WTC11 (cell line): ENCODE data around the gene LZTR1. TPM values are rescaled to one million over a fixed set of nuclear protein-coding genes. Genes with fewer than 3 reads are reported as not detected.
A peak's percentile ranks its signal among the peaks of the same experiment; 100 is the strongest.
"Not testable (repeated sequence)": the region's sequence is repeated elsewhere in the genome, so short reads cannot be mapped to it uniquely, and the experiment has no call there.

Source experiments
- ATAC-seq: fragments of 200-7000 bp; cut with Tn5 transposase; 2 replicates; pipeline ENCODE4 v1.10.0; 2021; ENCODE audit warnings: mild to moderate bottlenecking, moderate library complexity
- CTCF ChIA-PET: fragments of 300-600 bp; sonication (Branson Sonifier 250); formaldehyde crosslinking; loops from one replicate; lab custom pipeline; 2021; ENCODE audit warnings: antibody characterized with exemption; lab: Charles Lee
- POLR2A ChIA-PET: fragments of 350-600 bp; sonication (Branson Sonifier 250); formaldehyde crosslinking; loops from one replicate; lab custom pipeline; 2021; ENCODE audit warnings: antibody characterized with exemption; lab: Charles Lee
- DNase-seq: peaks from one replicate; pipeline ENCODE4 v3.0.0; 2021; ENCODE audit warnings: low spot score
- H3K27ac Mint-ChIP-seq: 2 replicates; pipeline ENCODE4 v1.8.0; 2021; ENCODE audit warnings: mixed read lengths
- H3K27me3 Mint-ChIP-seq: 2 replicates; pipeline ENCODE4 v1.8.0; 2021; ENCODE audit warnings: low read depth, mild to moderate bottlenecking, moderate library complexity, mixed read lengths
- H3K36me3 Mint-ChIP-seq: 2 replicates; pipeline ENCODE4 v1.8.0; 2021; ENCODE audit warnings: mixed read lengths
- H3K4me1 Mint-ChIP-seq: 2 replicates; pipeline ENCODE4 v1.8.0; 2022; ENCODE audit warnings: mixed read lengths
- H3K4me3 Mint-ChIP-seq: 2 replicates; pipeline ENCODE4 v1.8.0; 2021; ENCODE audit warnings: mild to moderate bottlenecking, moderate library complexity, mixed read lengths
- H3K9me3 Mint-ChIP-seq: 2 replicates; pipeline ENCODE4 v1.8.0; 2021; ENCODE audit warnings: mixed read lengths
- ARID4B ChIP-seq: sonication (generic); formaldehyde crosslinking; IDR thresholded peaks from 2 replicates; pipeline ENCODE4 v1.8.0; 2023; ENCODE audit warnings: missing genetic modification reagents, mild to moderate bottlenecking, borderline replicate concordance
- CBFB ChIP-seq: sonication (generic); formaldehyde crosslinking; IDR thresholded peaks from 2 replicates; pipeline ENCODE4 v1.8.1; 2022; ENCODE audit warnings: mild to moderate bottlenecking, low read depth, missing genetic modification reagents
- GABPB1 ChIP-seq: sonication (generic); formaldehyde crosslinking; IDR thresholded peaks from 2 replicates; pipeline ENCODE4 v1.8.1; 2023; ENCODE audit warnings: mild to moderate bottlenecking, missing genetic modification reagents
- MLX ChIP-seq: sonication (generic); formaldehyde crosslinking; IDR thresholded peaks from 2 replicates; pipeline ENCODE4 v1.8.1; 2023; ENCODE audit warnings: mild to moderate bottlenecking, missing genetic modification reagents, moderate library complexity
- NFATC4 ChIP-seq: fragments of 250-450 bp; sonication (Bioruptor Pico); IDR thresholded peaks from 2 replicates; pipeline ENCODE4 v1.9.0; 2021; ENCODE audit warnings: mild to moderate bottlenecking
- NR3C1 ChIP-seq: sonication (generic); formaldehyde crosslinking; conservative IDR thresholded peaks from 2 replicates; pipeline ENCODE4 v1.8.1; 2023; ENCODE audit warnings: low read depth, mild to moderate bottlenecking, missing genetic modification reagents
- PREB ChIP-seq: sonication (generic); formaldehyde crosslinking; IDR thresholded peaks from 2 replicates; pipeline ENCODE4 v1.8.1; 2022; ENCODE audit warnings: mild to moderate bottlenecking, missing genetic modification reagents, moderate library complexity, borderline replicate concordance
- RELA ChIP-seq: sonication (generic); formaldehyde crosslinking; IDR thresholded peaks from 2 replicates; pipeline ENCODE4 v1.8.1; 2022; ENCODE audit warnings: missing genetic modification reagents, mild to moderate bottlenecking, borderline replicate concordance
- RORB ChIP-seq: fragments of 250-450 bp; sonication (Bioruptor Pico); IDR thresholded peaks from 2 replicates; pipeline ENCODE4 v1.9.0; 2021; ENCODE audit warnings: mild to moderate bottlenecking
- SP1 ChIP-seq: sonication (generic); formaldehyde crosslinking; conservative IDR thresholded peaks from 2 replicates; pipeline ENCODE4 v1.8.1; 2022; ENCODE audit warnings: missing genetic modification reagents
- TEAD4 ChIP-seq: sonication (generic); formaldehyde crosslinking; IDR thresholded peaks from 2 replicates; pipeline ENCODE4 v1.8.0; 2022; ENCODE audit warnings: mild to moderate bottlenecking, missing genetic modification reagents
- ZNF121 ChIP-seq: sonication (generic); formaldehyde crosslinking; IDR thresholded peaks from 2 replicates; pipeline ENCODE4 v1.8.0; 2023; ENCODE audit warnings: missing genetic modification reagents
- ZNF317 ChIP-seq: sonication (generic); formaldehyde crosslinking; IDR thresholded peaks from 2 replicates; pipeline ENCODE4 v1.8.1; 2023; ENCODE audit warnings: low read depth, mild to moderate bottlenecking, moderate library complexity, missing genetic modification reagents, borderline replicate concordance
- ZNF532 ChIP-seq: fragments of 250-450 bp; sonication (Bioruptor Pico); IDR thresholded peaks from 2 replicates; pipeline ENCODE4 v1.9.0; 2021; ENCODE audit warnings: mild to moderate bottlenecking, borderline replicate concordance
- ZNF671 ChIP-seq: fragments of 250-450 bp; sonication (Bioruptor Pico); IDR thresholded peaks from 2 replicates; pipeline ENCODE4 v1.8.0; 2021; ENCODE audit warnings: mild to moderate bottlenecking
- total RNA-seq: library from RNA; stranded (reverse); gene quantifications from 3 replicates; pipeline ENCODE4 v1.2.3, GENCODE V29; 2021

Gene LZTR1
- total RNA-seq, 1 experiment from 2014 or later = 38.3 TPM

GRCh38 chr22:20968281-20968977 lies 13.7 kb upstream of the LZTR1 start:
- Mint-ChIP-seq H3K4me3 (no peak overlapping the region), H3K36me3 (no peaks in the 10 kb centered on the region), H3K27ac (no peak overlapping the region), H3K27me3 (peaks cover 65% of the 10 kb centered on the region), H3K9me3 (no peaks in the 10 kb centered on the region), H3K4me1 (peaks cover 16% of the 10 kb centered on the region)
- DNase-seq = no peak
- peak; percentile 7; the same call in 1 of the 2 replicates for ATAC-seq
- TF ChIP-seq ZNF532 (CRISPR knock-in tag) (no peak), ZNF121 (CRISPR knock-in tag) (no peak), SP1 (CRISPR knock-in tag) (no peak), GABPB1 (CRISPR knock-in tag) (no peak), RORB (CRISPR knock-in tag) (no peak), RELA (CRISPR knock-in tag) (no peak), NFATC4 (CRISPR knock-in tag) (no peak), TEAD4 (CRISPR knock-in tag) (no peak), CBFB (no peak), MLX (no peak), ZNF317 (no peak), ZNF671 (CRISPR knock-in tag) (no peak), PREB (CRISPR knock-in tag) (no peak)
- POLR2A ChIA-PET = interaction anchor here (0.6 to 1.5 kb wide), 3 partner anchors 10 to 14 kb away, joined by 3 to 4 read pairs (median 3); partner anchors contain the start of gene LZTR1
- CTCF ChIA-PET = interaction anchor here (0.8 to 3.1 kb wide), 9 partner anchors 11 to 184 kb away, joined by 3 to 25 read pairs (median 4); partner anchors contain the start of gene LZTR1

- ChIA-PET POLR2A (interaction anchor here (0.8 kb wide), 1 partner anchor 11 kb away, joined by 3 read pairs; the partner anchor contains the start of gene LZTR1), CTCF (interaction anchor here (0.7 to 2.0 kb wide), 3 partner anchors 11 to 972 kb away, joined by 3 to 7 read pairs (median 3); partner anchors contain the start of gene LZTR1)
- ATAC-seq (no peak), DNase-seq (no peak)
- H3K36me3 Mint-ChIP-seq = no peaks in the 10 kb centered on the region
- no peak overlapping the region for H3K27ac Mint-ChIP-seq
- no peak overlapping the region for H3K4me3 Mint-ChIP-seq
- H3K27me3 Mint-ChIP-seq = peaks cover 49% of the 10 kb centered on the region
- no peaks in the 10 kb centered on the region for H3K9me3 Mint-ChIP-seq
- H3K4me1 Mint-ChIP-seq = peaks cover 11% of the 10 kb centered on the region
- TF ChIP-seq NR3C1 (CRISPR knock-in tag) (no peak), ARID4B (CRISPR knock-in tag) (no peak)
These were observed 11.0 kb upstream of the LZTR1 start for GRCh38 chr22:20970939-20971657.

- H3K36me3 Mint-ChIP-seq, H3K27ac Mint-ChIP-seq, ATAC-seq, H3K9me3 Mint-ChIP-seq, DNase-seq, H3K4me3 Mint-ChIP-seq: not testable (repeated sequence)
- Mint-ChIP-seq H3K4me1 (peaks cover 11% of the 10 kb centered on the region), H3K27me3 (peaks cover 40% of the 10 kb centered on the region)
- ChIA-PET POLR2A (interaction anchor here (0.6 kb wide), 1 partner anchor 90 kb away, joined by 3 read pairs; no protein-coding TSS in a partner anchor), CTCF (interaction anchor here (0.6 to 2.0 kb wide), 6 partner anchors 15 to 971 kb away, joined by 3 to 7 read pairs (median 4); partner anchors contain the start of gene CRKL)
These were observed 9.9 kb upstream of the LZTR1 start for GRCh38 chr22:20972014-20972694.
